KMS-11 (cell line): Measurements from ENCODE around the gene LIG3.

Experiments used
- H2AFZ ChIP-seq: fragments of 200-600 bp; sonication (generic); 2 replicates; pipeline ENCODE4 v1.6.1; 2016; ENCODE audit warnings: antibody characterized with exemption, mixed run types, low read depth
- H3K27ac ChIP-seq: fragments of 200-600 bp; sonication (generic); 2 replicates; pipeline ENCODE4 v1.6.1; 2016; ENCODE audit warnings: mild to moderate bottlenecking, mixed run types
- H3K27me3 ChIP-seq: fragments of 200-600 bp; sonication (generic); 2 replicates; pipeline ENCODE4 v1.6.1; 2017; ENCODE audit warnings: mild to moderate bottlenecking, low read depth, mixed run types, moderate library complexity; ENCODE audit not compliant: insufficient read depth
- H3K36me3 ChIP-seq: fragments of 200-600 bp; sonication (generic); 2 replicates; pipeline ENCODE4 v1.6.1; 2017; ENCODE audit warnings: mild to moderate bottlenecking, mixed run types; ENCODE audit not compliant: insufficient read depth
- H3K4me1 ChIP-seq: fragments of 200-600 bp; sonication (generic); 2 replicates; pipeline ENCODE4 v1.6.1; 2016; ENCODE audit warnings: mild to moderate bottlenecking, low read depth, mixed run types; ENCODE audit not compliant: poor library complexity, severe bottlenecking
- H3K4me2 ChIP-seq: fragments of 200-600 bp; sonication (generic); 2 replicates; pipeline ENCODE4 v1.7.0; 2016; ENCODE audit warnings: mild to moderate bottlenecking, mixed run types
- H3K4me3 ChIP-seq: fragments of 200-600 bp; sonication (generic); IDR thresholded peaks from 2 replicates; pipeline ENCODE4 v1.6.1; 2017; ENCODE audit warnings: low read depth, low read length, mixed read lengths; ENCODE audit not compliant: insufficient read depth
- H3K79me2 ChIP-seq: fragments of 200-600 bp; sonication (generic); 2 replicates; pipeline ENCODE4 v1.6.1; 2016; ENCODE audit warnings: low read depth, mixed run types; ENCODE audit not compliant: insufficient read depth
- H3K9ac ChIP-seq: fragments of 200-600 bp; sonication (generic); 2 replicates; pipeline ENCODE4 v1.6.1; 2016; ENCODE audit warnings: mild to moderate bottlenecking, mixed run types
- H4K20me1 ChIP-seq: fragments of 200-600 bp; sonication (generic); 2 replicates; pipeline ENCODE4 v1.6.1; 2016; ENCODE audit warnings: mild to moderate bottlenecking, mixed run types; ENCODE audit not compliant: insufficient read depth
- CTCF ChIP-seq: fragments of 200-600 bp; sonication (generic); conservative IDR thresholded peaks from 2 replicates; pipeline ENCODE4 v1.6.1; 2017; ENCODE audit warnings: low read depth, mild to moderate bottlenecking, antibody characterized with exemption, low read length, moderate library complexity, mixed read lengths

LIG3 gene

DNA sequence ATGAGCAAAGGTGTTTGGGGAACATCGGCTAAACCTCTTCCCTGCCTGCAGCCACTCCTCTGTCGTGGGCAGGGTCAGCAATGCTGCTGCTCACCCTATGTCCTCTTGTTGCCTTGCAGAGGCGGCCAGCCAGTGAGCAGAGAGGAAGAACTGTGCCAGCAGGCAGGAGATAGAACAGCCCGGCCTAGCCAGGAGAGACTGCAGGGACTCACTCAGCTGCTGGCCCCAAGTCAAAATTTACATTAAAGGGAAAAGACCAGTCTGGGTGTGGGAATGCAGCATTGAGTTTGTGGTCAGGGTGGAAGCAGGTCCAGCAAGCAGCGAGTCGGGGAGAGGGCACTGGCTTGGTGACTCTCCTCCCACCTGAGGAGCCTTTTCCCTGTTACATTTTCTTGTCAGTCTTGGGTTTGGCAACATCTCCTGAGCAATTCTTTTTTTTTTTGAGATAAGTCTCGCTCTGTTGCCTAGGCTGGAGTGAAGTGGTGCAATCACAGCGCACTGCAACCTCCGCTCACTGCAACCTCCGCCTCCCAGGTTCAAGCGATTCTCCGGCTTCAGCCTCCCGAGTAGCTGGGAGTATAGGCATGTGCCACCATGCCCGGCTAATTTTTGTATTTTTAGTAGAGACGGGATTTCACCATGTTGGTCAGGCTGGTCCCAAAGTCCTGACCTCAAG is 22.7 kb downstream of the LIG3 start:
- H3K79me2 ChIP-seq = no peaks in the 10 kb centered on the region
- H3K4me1 ChIP-seq = peaks cover 13% of the 10 kb centered on the region
- H3K9ac ChIP-seq = no peak overlapping the region
- H4K20me1 ChIP-seq = no peaks in the 10 kb centered on the region
- H3K27me3 ChIP-seq = no peaks in the 10 kb centered on the region
- no peaks in the 10 kb centered on the region for H3K36me3 ChIP-seq
- H3K4me3 ChIP-seq = no peak overlapping the region
- no peak overlapping the region for H2AFZ ChIP-seq
- no peak overlapping the region for H3K27ac ChIP-seq
- H3K4me2 ChIP-seq = no peak overlapping the region
- no peak for TF ChIP-seq CTCF

- peaks cover 7% of the 10 kb centered on the region for H3K4me1 ChIP-seq
- no peaks in the 10 kb centered on the region for H3K36me3 ChIP-seq
- TF ChIP-seq CTCF = no peak
- H3K79me2 ChIP-seq = no peaks in the 10 kb centered on the region
- H3K4me3 ChIP-seq = no peak overlapping the region
- no peak overlapping the region for H3K4me2 ChIP-seq
- no peak overlapping the region for H3K9ac ChIP-seq
- H2AFZ ChIP-seq = no peak overlapping the region
- H4K20me1 ChIP-seq = no peaks in the 10 kb centered on the region
- no peak overlapping the region for H3K27ac ChIP-seq
- no peaks in the 10 kb centered on the region for H3K27me3 ChIP-seq
Measured at GRCh38 chr17:35003778-35004177, 23.5 kb downstream of the LIG3 start.

DNA sequence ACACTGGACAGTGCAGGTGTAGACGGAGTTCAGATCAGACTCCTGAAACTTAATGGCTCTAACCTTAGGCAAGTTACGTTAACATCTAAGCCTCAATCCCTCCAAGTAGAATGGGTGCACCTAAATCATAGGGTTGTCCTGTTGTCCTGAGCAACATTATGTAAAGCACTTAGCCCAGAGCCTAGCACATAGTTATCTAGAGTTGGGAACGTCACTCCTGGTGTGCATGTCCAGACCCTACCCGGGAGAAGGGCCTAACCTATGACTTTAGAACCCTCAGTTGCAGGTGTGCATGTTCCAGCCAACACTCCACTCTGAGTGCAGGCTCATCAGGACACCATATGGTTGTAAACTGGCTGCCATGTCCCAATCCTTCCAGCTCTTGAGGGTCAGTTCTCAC is 26.0 kb downstream of the LIG3 start:
- H3K4me1 ChIP-seq = no peaks in the 10 kb centered on the region
- H3K9ac ChIP-seq = no peak overlapping the region
- H3K4me3 ChIP-seq = no peak overlapping the region
- no peaks in the 10 kb centered on the region for H3K79me2 ChIP-seq
- TF ChIP-seq CTCF = no peak
- H2AFZ ChIP-seq = no peak overlapping the region
- no peaks in the 10 kb centered on the region for H3K36me3 ChIP-seq
- no peaks in the 10 kb centered on the region for H3K27me3 ChIP-seq
- no peak overlapping the region for H3K4me2 ChIP-seq
- H4K20me1 ChIP-seq = no peaks in the 10 kb centered on the region
- H3K27ac ChIP-seq = no peak overlapping the region

- H4K20me1 ChIP-seq = no peaks in the 10 kb centered on the region
- H3K9ac ChIP-seq = no peak overlapping the region
- H3K4me1 ChIP-seq = no peaks in the 10 kb centered on the region
- H3K79me2 ChIP-seq = no peaks in the 10 kb centered on the region
- no peak overlapping the region for H3K4me2 ChIP-seq
- no peak overlapping the region for H3K4me3 ChIP-seq
- H3K27me3 ChIP-seq = no peaks in the 10 kb centered on the region
- H3K27ac ChIP-seq = no peak overlapping the region
- H3K36me3 ChIP-seq = no peaks in the 10 kb centered on the region
- TF ChIP-seq CTCF = no peak
- no peak overlapping the region for H2AFZ ChIP-seq
Measured at GRCh38 chr17:35006961-35007360, 26.6 kb downstream of the LIG3 start.
